ENCODE results near the gene MTX3.

The MTX3 gene

GRCh38 chr5:79947567-79947966 lies 43.5 kb downstream of the MTX3 start:
- DNase-seq (ENCODE audit: low spot score in 2 of 2) (no peak), ATAC-seq (replicated peaks; ENCODE audit: extremely low read depth, poor library complexity, severe bottlenecking) (no peak)
- no peaks in the 10 kb centered on the region for H3K4me1 Mint-ChIP-seq
- H3K4me3 Mint-ChIP-seq: no peak overlapping the region
- no peaks in the 10 kb centered on the region for H3K9me3 Mint-ChIP-seq
- no peak overlapping the region for H3K27ac Mint-ChIP-seq (ENCODE audit: low read depth)
- peaks cover 24% of the 10 kb centered on the region for H3K27me3 Mint-ChIP-seq
- H3K36me3 Mint-ChIP-seq (ENCODE audit: insufficient read depth): peaks cover 2% of the 10 kb centered on the region

- DNase-seq (ENCODE audit: low spot score in 2 of 2) (no peak), ATAC-seq (replicated peaks; ENCODE audit: extremely low read depth, poor library complexity, severe bottlenecking) (no peak)
- Mint-ChIP-seq H3K4me3 (no peak overlapping the region), H3K27me3 (peaks cover 15% of the 10 kb centered on the region), H3K36me3 (ENCODE audit: insufficient read depth) (peaks cover 2% of the 10 kb centered on the region), H3K9me3 (no peaks in the 10 kb centered on the region), H3K4me1 (no peaks in the 10 kb centered on the region), H3K27ac (ENCODE audit: low read depth) (no peak overlapping the region)
Measured at GRCh38 chr5:79938468-79938867, 52.6 kb downstream of the MTX3 start.

GRCh38 chr5:79936646-79937216 lies 54.3 kb downstream of the MTX3 start:
- Mint-ChIP-seq H3K4me3 (no peak overlapping the region), H3K9me3 (no peaks in the 10 kb centered on the region), H3K36me3 (ENCODE audit: insufficient read depth) (no peaks in the 10 kb centered on the region), H3K27ac (ENCODE audit: low read depth) (no peak overlapping the region), H3K4me1 (no peaks in the 10 kb centered on the region), H3K27me3 (peaks cover 10% of the 10 kb centered on the region)
- DNase-seq (ENCODE audit: low spot score in 2 of 2): no peak
- no peak for ATAC-seq (replicated peaks; ENCODE audit: extremely low read depth, poor library complexity, severe bottlenecking)

- ATAC-seq (replicated peaks; ENCODE audit: extremely low read depth, poor library complexity, severe bottlenecking) (no peak), DNase-seq (ENCODE audit: low spot score in 2 of 2) (no peak)
- Mint-ChIP-seq H3K27ac (ENCODE audit: low read depth) (no peak overlapping the region), H3K4me3 (no peak overlapping the region), H3K27me3 (peaks cover 10% of the 10 kb centered on the region), H3K4me1 (no peaks in the 10 kb centered on the region), H3K36me3 (ENCODE audit: insufficient read depth) (no peaks in the 10 kb centered on the region), H3K9me3 (no peaks in the 10 kb centered on the region)
Measured at GRCh38 chr5:79936002-79936645, 54.9 kb downstream of the MTX3 start.

GRCh38 chr5:79934681-79935080 lies 56.4 kb downstream of the MTX3 start:
- H3K36me3 Mint-ChIP-seq (ENCODE audit: insufficient read depth): no peaks in the 10 kb centered on the region
- H3K4me1 Mint-ChIP-seq: no peaks in the 10 kb centered on the region
- ATAC-seq (replicated peaks; ENCODE audit: extremely low read depth, poor library complexity, severe bottlenecking): no peak
- no peak overlapping the region for H3K4me3 Mint-ChIP-seq
- H3K27me3 Mint-ChIP-seq: peaks cover 10% of the 10 kb centered on the region
- DNase-seq (ENCODE audit: low spot score in 2 of 2): no peak
- H3K9me3 Mint-ChIP-seq: no peaks in the 10 kb centered on the region
- H3K27ac Mint-ChIP-seq (ENCODE audit: low read depth): no peak overlapping the region

GRCh38 chr5:79932510-79933504 lies 58.3 kb downstream of the MTX3 start:
- H3K4me1 Mint-ChIP-seq: no peaks in the 10 kb centered on the region
- no peaks in the 10 kb centered on the region for H3K36me3 Mint-ChIP-seq (ENCODE audit: insufficient read depth)
- H3K4me3 Mint-ChIP-seq: no peak overlapping the region
- H3K27ac Mint-ChIP-seq (ENCODE audit: low read depth): no peak overlapping the region
- DNase-seq (ENCODE audit: low spot score in 2 of 2): no peak
- no peaks in the 10 kb centered on the region for H3K9me3 Mint-ChIP-seq
- peaks cover 10% of the 10 kb centered on the region for H3K27me3 Mint-ChIP-seq
- no peak for ATAC-seq (replicated peaks; ENCODE audit: extremely low read depth, poor library complexity, severe bottlenecking)

GRCh38 chr5:79931866-79932265 lies 59.2 kb downstream of the MTX3 start:
- H3K4me3 Mint-ChIP-seq: no peak overlapping the region
- H3K27ac Mint-ChIP-seq (ENCODE audit: low read depth): no peak overlapping the region
- H3K27me3 Mint-ChIP-seq: peaks cover 8% of the 10 kb centered on the region
- DNase-seq (ENCODE audit: low spot score in 2 of 2) (no peak), ATAC-seq (replicated peaks; ENCODE audit: extremely low read depth, poor library complexity, severe bottlenecking) (no peak)
- no peaks in the 10 kb centered on the region for H3K9me3 Mint-ChIP-seq
- no peaks in the 10 kb centered on the region for H3K4me1 Mint-ChIP-seq
- H3K36me3 Mint-ChIP-seq (ENCODE audit: insufficient read depth): no peaks in the 10 kb centered on the region

GRCh38 chr5:79931409-79931808 lies 59.7 kb downstream of the MTX3 start:
- H3K27ac Mint-ChIP-seq (ENCODE audit: low read depth): no peak overlapping the region
- no peak for DNase-seq (ENCODE audit: low spot score in 2 of 2)
- no peaks in the 10 kb centered on the region for H3K4me1 Mint-ChIP-seq
- no peak for ATAC-seq (replicated peaks; ENCODE audit: extremely low read depth, poor library complexity, severe bottlenecking)
- H3K27me3 Mint-ChIP-seq: peaks cover 5% of the 10 kb centered on the region
- no peaks in the 10 kb centered on the region for H3K36me3 Mint-ChIP-seq (ENCODE audit: insufficient read depth)
- no peaks in the 10 kb centered on the region for H3K9me3 Mint-ChIP-seq
- H3K4me3 Mint-ChIP-seq: no peak overlapping the region

GRCh38 chr5:79929095-79929494 lies 62.0 kb downstream of the MTX3 start:
- Mint-ChIP-seq H3K27me3 (peaks cover 9% of the 10 kb centered on the region), H3K36me3 (ENCODE audit: insufficient read depth) (no peaks in the 10 kb centered on the region), H3K9me3 (no peaks in the 10 kb centered on the region), H3K27ac (ENCODE audit: low read depth) (no peak overlapping the region), H3K4me1 (no peaks in the 10 kb centered on the region), H3K4me3 (no peak overlapping the region)
- no peak for DNase-seq (ENCODE audit: low spot score in 2 of 2)
- no peak for ATAC-seq (replicated peaks; ENCODE audit: extremely low read depth, poor library complexity, severe bottlenecking)

Data from central memory CD8-positive, alpha-beta T cell (primary cell).